Hair follicular keratinocyte (primary cell): Measurements from ENCODE around the gene CCDC97. TPM values are rescaled to one million over a fixed set of nuclear protein-coding genes. Genes with fewer than 3 reads are reported as not detected.

Experiments used
- total RNA-seq: library from RNA; depleted of rRNA; stranded (reverse); fragments of >200 nt; gene quantifications from 2 replicates; pipeline ENCODE4 v1.2.3, GENCODE V29; 2015

Gene CCDC97
- 7.7 and 8.1 TPM in 2 replicates for total RNA-seq

DNA sequence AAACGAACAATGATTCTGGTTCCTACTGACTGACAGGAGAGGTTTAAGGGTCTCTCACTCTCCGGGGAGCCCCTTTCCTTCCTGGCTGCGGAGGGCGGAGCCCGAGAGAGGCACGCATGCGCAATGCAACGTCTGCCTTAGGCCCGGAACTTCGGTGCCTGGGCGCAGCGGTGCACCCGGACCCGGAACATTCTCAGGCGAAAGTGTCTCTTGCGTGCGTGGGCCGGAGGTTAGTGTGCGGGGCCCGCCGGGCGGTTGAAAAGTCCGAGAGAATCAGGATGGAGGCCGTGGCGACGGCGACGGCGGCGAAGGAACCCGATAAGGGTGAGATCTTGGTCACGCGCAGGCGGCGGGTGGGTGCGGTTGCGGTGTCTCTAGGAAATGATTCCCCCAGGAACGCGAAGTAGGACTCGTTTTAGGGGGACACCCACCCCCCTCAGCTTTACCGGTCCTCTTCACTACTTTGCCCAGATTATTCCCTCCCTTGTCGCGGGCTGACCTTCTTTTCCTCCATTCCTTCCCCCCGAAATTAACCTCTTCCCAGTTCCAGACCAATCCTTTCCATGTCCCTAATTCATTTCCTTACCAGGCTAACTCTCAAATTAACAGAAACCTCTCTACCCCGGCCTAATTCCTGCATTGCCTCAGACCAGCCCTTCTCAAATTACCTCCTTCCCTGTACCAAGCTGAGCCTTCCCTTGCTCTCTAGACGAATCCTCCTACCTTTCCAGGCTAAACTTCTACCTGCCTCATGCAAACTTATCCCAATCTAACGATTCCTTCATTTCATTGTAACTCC lies at the start of gene CCDC97:
Gene CCDC97 (plus strand): TSS at position 140 of the 799 bp plus-strand sequence. CDS start 139 bp downstream, at position 279.

DNA sequence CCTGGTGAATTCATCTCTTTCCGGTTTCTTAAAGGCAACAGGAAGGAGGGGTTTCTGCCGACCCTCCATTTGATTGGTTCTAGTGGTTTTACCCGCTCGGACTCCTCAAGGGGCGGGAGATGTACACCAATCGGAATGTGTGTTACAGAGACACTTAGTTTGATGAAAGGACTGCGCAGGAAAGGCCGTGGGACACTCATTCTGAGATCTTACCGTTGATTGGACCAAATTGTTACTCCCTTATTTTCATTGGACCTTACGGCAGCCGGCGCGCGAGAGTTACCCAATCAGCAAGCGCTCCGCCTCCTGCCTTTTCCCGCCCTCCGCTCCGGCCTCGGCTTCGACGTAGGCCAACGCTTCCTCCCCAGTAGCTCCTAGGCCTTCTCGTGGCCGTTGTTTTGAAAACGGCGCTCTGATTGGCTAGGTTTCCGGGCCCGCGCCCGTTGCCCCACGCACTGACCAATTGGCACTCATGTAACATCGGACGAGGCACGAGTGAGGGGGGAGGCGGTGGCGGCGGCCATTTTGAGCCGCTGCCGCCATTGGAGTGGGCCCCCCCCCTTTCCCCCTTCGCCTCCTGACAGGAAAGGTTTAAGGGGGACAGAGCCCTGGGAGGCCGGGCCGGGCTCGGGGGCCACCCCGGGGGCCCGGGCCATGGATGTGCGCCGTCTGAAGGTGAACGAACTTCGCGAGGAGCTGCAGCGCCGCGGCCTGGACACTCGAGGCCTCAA lies 46.0 kb upstream of the CCDC97 start, which contains the start of gene HNRNPUL1:
Gene HNRNPUL1 (plus strand): TSS at position 523 of the 731 bp plus-strand sequence. CDS start 132 bp downstream, at position 655.

DNA sequence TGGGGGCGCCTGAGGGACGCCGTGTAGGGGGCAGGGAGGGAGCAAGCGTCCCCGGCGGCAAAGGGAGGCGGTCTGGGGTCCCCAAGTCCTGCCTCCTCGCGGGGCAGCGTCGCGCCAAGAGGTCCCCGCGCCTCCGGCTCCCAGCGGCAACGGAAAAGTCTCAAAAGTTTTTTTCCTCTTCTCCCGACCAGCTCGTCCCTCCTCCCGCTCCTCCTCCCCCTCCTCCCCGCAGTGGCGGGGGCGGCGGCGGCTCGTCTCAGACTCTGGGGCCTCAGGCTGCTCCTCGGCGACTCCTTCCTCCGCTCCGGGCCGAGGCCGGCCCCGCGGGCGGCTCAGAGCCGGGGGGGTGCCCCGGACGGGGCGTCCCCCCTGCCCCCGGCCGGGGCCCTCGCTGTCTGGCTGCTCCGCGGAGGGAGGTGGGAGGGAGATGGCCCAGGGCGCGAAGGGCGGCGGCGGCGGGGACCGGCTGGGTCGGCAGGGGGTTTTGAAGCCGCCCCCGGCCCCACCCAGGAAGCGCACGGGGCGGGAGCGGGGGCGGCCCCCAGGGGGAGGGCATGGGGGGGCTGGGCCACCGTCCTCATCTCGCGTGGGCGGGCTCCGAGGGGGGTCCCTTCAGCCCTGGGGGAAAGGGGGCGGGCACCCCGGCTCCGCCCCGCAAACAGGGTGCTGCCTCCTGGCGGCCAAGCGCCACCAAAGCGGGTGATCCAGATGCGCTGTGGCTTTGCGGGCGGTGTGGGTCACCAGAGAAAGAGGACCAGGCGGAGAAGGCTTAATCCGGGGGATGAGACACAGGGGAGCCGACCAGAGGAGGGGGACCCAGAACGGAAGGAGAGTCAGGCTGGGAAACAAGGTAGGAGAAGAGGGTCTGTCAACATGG lies 43.7 kb downstream of the CCDC97 start, which contains the start of gene TGFB1:
Gene TGFB1 (minus strand): TSS at position 457 of the 877 bp plus-strand sequence. CDS start 878 bp downstream, outside the sequence.

DNA sequence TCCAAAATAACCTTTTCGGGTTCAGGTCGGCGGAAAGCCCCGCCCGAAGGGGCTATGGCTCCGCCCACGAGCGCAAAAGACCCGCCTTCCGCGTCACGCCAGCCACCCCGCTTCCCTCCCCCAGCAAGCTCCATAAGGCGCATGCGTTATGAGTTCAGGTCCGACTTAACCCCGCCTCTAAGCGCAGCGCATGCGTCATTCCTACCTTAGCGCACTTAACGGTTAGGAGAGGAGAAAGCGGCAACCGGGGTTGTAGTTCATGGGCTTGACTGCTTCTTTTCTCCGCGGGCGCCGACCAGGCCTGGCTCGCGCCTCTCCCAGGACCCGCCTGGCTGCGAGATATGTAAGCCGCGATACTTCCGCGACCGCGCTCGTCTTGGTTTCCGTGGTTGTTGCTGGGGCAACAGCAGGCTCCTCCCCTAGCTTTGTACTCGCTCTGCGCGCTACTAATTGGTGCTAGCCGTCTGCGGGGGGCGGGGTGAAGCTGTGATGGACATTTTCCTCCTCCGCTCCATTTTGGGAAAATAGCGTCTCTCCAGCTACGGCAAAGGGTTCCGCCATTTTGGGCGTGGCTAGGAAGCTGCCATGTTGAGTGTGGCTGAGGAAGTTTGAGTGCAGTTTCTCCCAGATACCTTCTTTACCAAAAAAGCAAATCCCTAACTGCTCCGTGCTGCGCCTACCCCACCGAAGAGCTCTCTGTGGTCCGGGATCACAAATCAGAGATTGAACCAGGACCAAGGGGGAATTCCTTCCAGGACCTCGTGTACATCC lies 54.0 kb downstream of the CCDC97 start, which contains the start of gene B9D2:
Gene B9D2 (minus strand): TSS at position 397 of the 771 bp plus-strand sequence. CDS start 630 bp downstream, outside the sequence.

Other genes starting within 250 kb of the CCDC97 start
- gene CYP2A13, start 221.7 kb upstream of the CCDC97 start, total RNA-seq = not detected in 2 replicates
- not detected in 2 replicates for gene CYP2F1, start 195.7 kb upstream of the CCDC97 start, total RNA-seq
- 6.8 and 7.8 TPM in 2 replicates for gene CYP2S1, start 117.0 kb upstream of the CCDC97 start, total RNA-seq
- gene AXL, start 90.9 kb upstream of the CCDC97 start, total RNA-seq = 66.6 and 94.9 TPM in 2 replicates
- 88.9 and 118 TPM in 2 replicates for gene HNRNPUL1, start 45.8 kb upstream of the CCDC97 start, total RNA-seq
- 17.8 and 24.1 TPM in 2 replicates for gene TGFB1, start 43.8 kb downstream of the CCDC97 start, total RNA-seq
- 6.5 and 7.0 TPM in 2 replicates for gene B9D2, start 54.0 kb downstream of the CCDC97 start, total RNA-seq
- 8.2 and 12.5 TPM in 2 replicates for gene TMEM91, start 66.4 kb downstream of the CCDC97 start, total RNA-seq
- gene EXOSC5, start 87.2 kb downstream of the CCDC97 start, total RNA-seq = 30.5 and 45.2 TPM in 2 replicates
- gene BCKDHA, start 87.6 kb downstream of the CCDC97 start, total RNA-seq = 41.0 and 57.4 TPM in 2 replicates
- 6.3 and 9.4 TPM in 2 replicates for gene B3GNT8, start 117.2 kb downstream of the CCDC97 start, total RNA-seq
- gene DMAC2, start 129.7 kb downstream of the CCDC97 start, total RNA-seq = 53.7 and 76.6 TPM in 2 replicates
- gene ERICH4, start 133.0 kb downstream of the CCDC97 start, total RNA-seq = not detected in 2 replicates